Thyroid gland (tissue), 4 donors: ENCODE data around the gene CALM1. TPM values are rescaled to one million over a fixed set of nuclear protein-coding genes. Genes with fewer than 3 reads are reported as not detected.

Experiments
- DNase-seq, 2 donors: peaks; one replicate each; pipeline ENCODE4 v3.0.0-alpha.2; 2019
- H3K27ac ChIP-seq, 3 donors: fragments of 200-600 bp; sonication (generic); 1 replicate in 2 of 3; 2 replicates in 1 of 3; pipeline ENCODE4 v1.5.1; 2016 to 2019; ENCODE audit warnings: mild to moderate bottlenecking in 1 of 3, moderate library complexity in 1 of 3
- H3K27me3 ChIP-seq: fragments of 200-600 bp; sonication (generic); one replicate; pipeline ENCODE4 v1.5.1; 2019
- H3K36me3 ChIP-seq, 2 donors: fragments of 200-600 bp; sonication (generic); one replicate each; pipeline ENCODE4 v1.5.1; 2016 to 2019
- H3K4me1 ChIP-seq, 2 donors: fragments of 200-600 bp; sonication (generic); one replicate each; pipeline ENCODE4 v1.5.1; 2017 to 2019
- H3K4me3 ChIP-seq, 3 donors: fragments of 200-600 bp; sonication (generic); replicated peaks in 1 of 3; 1 replicate in 2 of 3; 2 replicates in 1 of 3; pipeline ENCODE4 v1.5.1; 2016; ENCODE audit warnings: mild to moderate bottlenecking in 1 of 3
- H3K9me3 ChIP-seq: fragments of 200-600 bp; sonication (generic); one replicate; pipeline ENCODE4 v1.5.1; 2017
- POLR2A ChIP-seq, 2 donors: fragments of 450-650 bp; IDR thresholded peaks; one replicate each; pipeline ENCODE4 v1.6.1; 2017; ENCODE audit warnings: antibody characterized with exemption in 2 of 2, mild to moderate bottlenecking in 2 of 2, moderate library complexity in 1 of 2
- WGBS, 2 donors: methylation state at CpG; one replicate each; pipeline ENCODE4 v1.1.5; 2017; 5-methylcytosine and 5-hydroxymethylcytosine counted together
- intact Hi-C: fragments of 100-400 bp; cut with DNase I; formaldehyde crosslinking; loops from one replicate; pipeline ENCODE4 v1.15.1; 2023
- total RNA-seq, 4 donors: library from RNA; depleted of rRNA; stranded (reverse); fragments of >200 nt; gene quantifications; one replicate each; pipeline ENCODE4 v1.2.3, GENCODE V29; 2016
- TF ChIP-seq, protein P1 (sequence below), 6 experiments: fragments of 200-600 bp in 3 of 6; fragments of 450-650 bp in 3 of 6; sonication (generic) in 3 of 6; IDR thresholded peaks; one replicate each; pipeline ENCODE4 v1.5.1; 2016 to 2019; ENCODE audit warnings: antibody characterized with exemption in 6 of 6, mild to moderate bottlenecking in 2 of 6, inconsistent platforms in 1 of 6, moderate library complexity in 1 of 6

CALM1 gene
- total RNA-seq, 4 donors from 2014 or later = 262 to 355 (median 294) TPM

DNA sequence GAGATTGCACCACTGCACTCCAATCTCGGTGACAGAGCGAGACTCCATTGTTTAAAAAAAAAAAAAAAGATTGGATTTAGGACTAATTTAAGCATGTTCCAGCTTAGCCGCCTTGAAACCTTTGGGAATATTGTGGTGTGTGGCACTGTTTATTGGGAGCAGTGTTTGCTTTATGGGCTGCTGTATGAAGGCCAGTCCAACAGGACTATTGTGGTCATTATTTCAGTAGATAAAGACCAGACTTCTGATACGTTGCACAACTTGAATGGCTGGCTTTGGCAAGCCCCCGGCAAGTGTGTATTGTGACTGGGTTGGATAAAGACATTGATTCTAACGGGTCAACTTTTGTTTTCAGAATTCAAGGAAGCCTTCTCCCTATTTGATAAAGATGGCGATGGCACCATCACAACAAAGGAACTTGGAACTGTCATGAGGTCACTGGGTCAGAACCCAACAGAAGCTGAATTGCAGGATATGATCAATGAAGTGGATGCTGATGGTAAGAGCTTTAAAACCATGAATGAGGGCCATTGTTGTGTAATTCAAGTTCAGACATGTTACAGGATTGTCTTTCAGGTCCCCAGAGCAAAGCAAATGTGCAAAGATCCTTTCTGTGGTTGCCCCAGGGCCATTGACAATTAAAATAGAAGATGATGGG is 4.2 kb downstream of the CALM1 start:
- TF ChIP-seq, protein P1, sequence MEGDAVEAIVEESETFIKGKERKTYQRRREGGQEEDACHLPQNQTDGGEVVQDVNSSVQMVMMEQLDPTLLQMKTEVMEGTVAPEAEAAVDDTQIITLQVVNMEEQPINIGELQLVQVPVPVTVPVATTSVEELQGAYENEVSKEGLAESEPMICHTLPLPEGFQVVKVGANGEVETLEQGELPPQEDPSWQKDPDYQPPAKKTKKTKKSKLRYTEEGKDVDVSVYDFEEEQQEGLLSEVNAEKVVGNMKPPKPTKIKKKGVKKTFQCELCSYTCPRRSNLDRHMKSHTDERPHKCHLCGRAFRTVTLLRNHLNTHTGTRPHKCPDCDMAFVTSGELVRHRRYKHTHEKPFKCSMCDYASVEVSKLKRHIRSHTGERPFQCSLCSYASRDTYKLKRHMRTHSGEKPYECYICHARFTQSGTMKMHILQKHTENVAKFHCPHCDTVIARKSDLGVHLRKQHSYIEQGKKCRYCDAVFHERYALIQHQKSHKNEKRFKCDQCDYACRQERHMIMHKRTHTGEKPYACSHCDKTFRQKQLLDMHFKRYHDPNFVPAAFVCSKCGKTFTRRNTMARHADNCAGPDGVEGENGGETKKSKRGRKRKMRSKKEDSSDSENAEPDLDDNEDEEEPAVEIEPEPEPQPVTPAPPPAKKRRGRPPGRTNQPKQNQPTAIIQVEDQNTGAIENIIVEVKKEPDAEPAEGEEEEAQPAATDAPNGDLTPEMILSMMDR (IDR thresholded peaks at IDR 0.05) = no peak
- 78 to 82% methylated on average over 7 of the region's 7 CpGs for WGBS, 2 donors
- intact Hi-C loops = loop anchor here (10.0 kb wide), 1 partner anchor 114 kb away; no protein-coding TSS in a partner anchor
- H3K9me3 ChIP-seq = no peaks in the 10 kb centered on the region
- H3K36me3 ChIP-seq = peaks cover 47 to 49% of the 10 kb centered on the region in 2 donors
- H3K27me3 ChIP-seq = no peaks in the 10 kb centered on the region
- no peak for DNase-seq
- H3K4me1 ChIP-seq = peaks cover 17 to 20% of the 10 kb centered on the region in 2 donors
- H3K27ac ChIP-seq = no peak overlapping the region
- no peak overlapping the region for H3K4me3 ChIP-seq

DNA sequence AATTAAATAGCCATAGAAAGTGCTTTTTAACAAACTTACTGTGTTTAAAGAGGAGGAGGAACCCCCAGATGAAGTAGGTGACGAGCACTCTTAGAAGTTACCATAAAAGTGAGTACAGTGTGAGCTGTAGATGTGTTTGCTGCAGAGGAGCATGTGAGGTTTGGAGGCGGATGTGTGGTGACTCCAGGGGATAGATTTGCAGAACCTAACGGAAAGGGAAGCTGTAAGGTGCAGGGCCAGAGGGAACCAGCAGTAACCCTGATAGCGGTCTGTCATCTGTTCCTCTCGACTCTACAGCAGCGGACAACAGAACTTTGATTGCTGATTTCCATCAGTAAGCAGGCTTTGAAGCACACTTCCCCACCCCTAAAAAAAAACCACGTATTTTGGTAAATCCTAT is 5.2 kb downstream of the CALM1 start:
- Histone ChIP-seq H3K4me3 (no peak overlapping the region), H3K36me3 (peaks cover 49 to 56% of the 10 kb centered on the region in 2 donors), H3K27ac (no peak overlapping the region), H3K9me3 (no peaks in the 10 kb centered on the region), H3K4me1 (peaks cover 17 to 20% of the 10 kb centered on the region in 2 donors), H3K27me3 (no peaks in the 10 kb centered on the region)
- intact Hi-C loops = loop anchor here (10.0 kb wide), 1 partner anchor 113 kb away; no protein-coding TSS in a partner anchor
- DNase-seq = no peak
- TF ChIP-seq, protein P1 (IDR thresholded peaks at IDR 0.05) = no peak
- TF ChIP-seq POLR2A (IDR thresholded peaks at IDR 0.05) = no peak
- WGBS, 2 donors = 73 to 81% methylated on average over 7 of the region's 7 CpGs

DNA sequence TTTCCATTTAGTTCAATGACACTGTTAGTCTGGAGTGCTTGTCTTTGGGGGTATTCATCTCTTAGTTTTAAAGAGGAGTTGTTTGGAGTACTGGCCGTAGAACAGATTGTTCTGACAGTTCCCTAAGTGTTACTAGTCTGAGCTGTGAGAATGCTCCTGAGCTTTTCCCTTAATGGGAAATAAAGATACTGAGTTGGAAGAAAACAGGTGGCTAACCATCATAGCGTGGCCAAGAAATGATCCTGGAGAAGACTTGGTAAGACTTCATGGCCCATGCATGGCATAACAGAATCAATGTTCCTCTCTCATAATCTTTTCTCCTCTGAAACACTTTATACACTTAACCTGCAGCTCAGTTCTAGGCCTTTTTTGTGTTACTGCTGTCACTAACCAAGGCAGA is 6.2 kb downstream of the CALM1 start:
- 92 to 96% methylated on average over 2 of the region's 2 CpGs for WGBS, 2 donors
- Histone ChIP-seq H3K27ac (no peak overlapping the region), H3K36me3 (peaks cover 49 to 56% of the 10 kb centered on the region in 2 donors), H3K27me3 (no peaks in the 10 kb centered on the region), H3K4me3 (no peak overlapping the region), H3K9me3 (no peaks in the 10 kb centered on the region), H3K4me1 (peaks cover 17 to 20% of the 10 kb centered on the region in 2 donors)
- TF ChIP-seq POLR2A (IDR thresholded peaks at IDR 0.05) = no peak
- TF ChIP-seq, protein P1 (IDR thresholded peaks at IDR 0.05) = no peak
- DNase-seq = no peak
- intact Hi-C loops = loop anchor here (10.0 kb wide), 1 partner anchor 112 kb away; no protein-coding TSS in a partner anchor

DNA sequence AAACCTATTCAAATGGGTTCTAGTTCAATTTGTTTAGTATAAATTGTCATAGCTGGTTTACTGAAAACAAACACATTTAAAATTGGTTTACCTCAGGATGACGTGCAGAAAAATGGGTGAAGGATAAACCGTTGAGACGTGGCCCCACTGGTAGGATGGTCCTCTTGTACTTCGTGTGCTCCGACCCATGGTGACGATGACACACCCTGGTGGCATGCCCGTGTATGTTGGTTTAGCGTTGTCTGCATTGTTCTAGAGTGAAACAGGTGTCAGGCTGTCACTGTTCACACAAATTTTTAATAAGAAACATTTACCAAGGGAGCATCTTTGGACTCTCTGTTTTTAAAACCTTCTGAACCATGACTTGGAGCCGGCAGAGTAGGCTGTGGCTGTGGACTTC is 8.3 kb downstream of the CALM1 start:
- Histone ChIP-seq H3K27me3 (no peaks in the 10 kb centered on the region), H3K4me3 (no peak overlapping the region), H3K27ac (no peak overlapping the region), H3K4me1 (peaks cover under 1 to 11% of the 10 kb centered on the region in 2 donors), H3K9me3 (no peaks in the 10 kb centered on the region), H3K36me3 (peaks cover 49 to 56% of the 10 kb centered on the region in 2 donors)
- TF ChIP-seq, protein P1 (IDR thresholded peaks at IDR 0.05) = no peak
- TF ChIP-seq POLR2A (IDR thresholded peaks at IDR 0.05) = no peak
- intact Hi-C loops = loop anchor here (10.0 kb wide), 1 partner anchor 110 kb away; no protein-coding TSS in a partner anchor
- no peak for DNase-seq
- 87 to 88% methylated on average over 9 of the region's 9 CpGs for WGBS, 2 donors

DNA sequence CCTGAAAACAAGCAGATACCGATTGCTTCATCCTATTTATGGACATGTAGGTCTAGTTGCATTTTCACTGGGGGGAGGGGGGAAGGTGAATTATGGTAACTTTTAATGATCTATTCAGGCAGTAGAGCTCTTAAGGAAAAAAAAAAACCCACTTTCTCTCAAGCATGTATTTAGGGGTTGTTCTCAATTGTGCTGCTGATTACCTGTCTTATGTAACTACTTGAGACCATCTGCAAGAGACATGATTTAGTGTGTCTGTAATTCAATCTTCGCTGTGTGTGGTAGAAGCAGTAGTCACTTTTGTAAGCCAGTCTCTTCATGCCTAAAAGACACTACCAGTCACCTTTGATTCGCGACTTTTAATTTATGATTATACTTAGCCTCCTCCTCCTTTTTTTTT is 8.9 kb downstream of the CALM1 start:
- intact Hi-C loops = loop anchor here (10.0 kb wide), 1 partner anchor 109 kb away; no protein-coding TSS in a partner anchor
- Histone ChIP-seq H3K4me3 (no peak overlapping the region), H3K27ac (no peak overlapping the region), H3K4me1 (peaks cover 0 to 8% of the 10 kb centered on the region in 2 donors), H3K27me3 (no peaks in the 10 kb centered on the region), H3K36me3 (peaks cover 49 to 56% of the 10 kb centered on the region in 2 donors), H3K9me3 (no peaks in the 10 kb centered on the region)
- DNase-seq = no peak
- TF ChIP-seq, protein P1 (IDR thresholded peaks at IDR 0.05) = no peak
- TF ChIP-seq POLR2A (IDR thresholded peaks at IDR 0.05) = no peak
- 90 to 92% methylated on average over 4 of the region's 4 CpGs for WGBS, 2 donors
